Measurements from ENCODE around the gene RBM3.

RBM3 gene

DNA sequence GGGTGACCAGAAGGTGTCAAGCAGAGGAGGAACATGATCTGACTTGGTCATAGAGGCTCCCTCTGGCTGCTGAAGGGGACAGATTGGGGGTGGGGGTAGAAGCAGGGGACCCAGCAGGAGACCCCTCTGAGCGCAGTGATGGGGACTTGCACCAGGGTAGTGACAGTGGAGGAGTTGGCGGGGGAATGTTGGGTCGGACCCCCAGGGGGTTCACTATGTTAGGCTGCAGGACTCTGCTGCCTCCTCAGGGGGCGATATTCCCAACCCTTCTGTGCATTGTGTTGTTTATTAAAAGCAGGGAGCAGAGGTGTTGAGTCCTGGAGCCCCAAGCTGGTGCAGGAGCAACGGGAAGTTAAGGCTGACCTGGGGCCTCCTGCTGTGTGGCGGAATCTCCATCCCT is 31.8 kb downstream of the RBM3 start:
- Histone ChIP-seq H3K27me3 (ENCODE audit: insufficient read depth, poor library complexity, severe bottlenecking) (no peaks in the 10 kb centered on the region), H3K4me3 (replicated peaks; ENCODE audit: insufficient read depth, low read length) (no peak overlapping the region), H3K27ac (replicated peaks) (no peak overlapping the region)
- no peak for DNase-seq (ENCODE audit: low read depth in 1 of 2, low spot score in 1 of 2)
- TF ChIP-seq POLR2AphosphoS5 (IDR thresholded peaks at IDR 0.05; ENCODE audit: low read depth) (no peak), GABPA (IDR thresholded peaks at IDR 0.05; ENCODE audit: low read depth) (no peak), SPI1 (IDR thresholded peaks at IDR 0.05; ENCODE audit: borderline replicate concordance, low read depth) (no peak)
- TF ChIP-seq, protein P1, sequence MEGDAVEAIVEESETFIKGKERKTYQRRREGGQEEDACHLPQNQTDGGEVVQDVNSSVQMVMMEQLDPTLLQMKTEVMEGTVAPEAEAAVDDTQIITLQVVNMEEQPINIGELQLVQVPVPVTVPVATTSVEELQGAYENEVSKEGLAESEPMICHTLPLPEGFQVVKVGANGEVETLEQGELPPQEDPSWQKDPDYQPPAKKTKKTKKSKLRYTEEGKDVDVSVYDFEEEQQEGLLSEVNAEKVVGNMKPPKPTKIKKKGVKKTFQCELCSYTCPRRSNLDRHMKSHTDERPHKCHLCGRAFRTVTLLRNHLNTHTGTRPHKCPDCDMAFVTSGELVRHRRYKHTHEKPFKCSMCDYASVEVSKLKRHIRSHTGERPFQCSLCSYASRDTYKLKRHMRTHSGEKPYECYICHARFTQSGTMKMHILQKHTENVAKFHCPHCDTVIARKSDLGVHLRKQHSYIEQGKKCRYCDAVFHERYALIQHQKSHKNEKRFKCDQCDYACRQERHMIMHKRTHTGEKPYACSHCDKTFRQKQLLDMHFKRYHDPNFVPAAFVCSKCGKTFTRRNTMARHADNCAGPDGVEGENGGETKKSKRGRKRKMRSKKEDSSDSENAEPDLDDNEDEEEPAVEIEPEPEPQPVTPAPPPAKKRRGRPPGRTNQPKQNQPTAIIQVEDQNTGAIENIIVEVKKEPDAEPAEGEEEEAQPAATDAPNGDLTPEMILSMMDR (IDR thresholded peaks at IDR 0.05; ENCODE audit: insufficient read depth, low read length), result no peak
- TF ChIP-seq, protein P2, sequence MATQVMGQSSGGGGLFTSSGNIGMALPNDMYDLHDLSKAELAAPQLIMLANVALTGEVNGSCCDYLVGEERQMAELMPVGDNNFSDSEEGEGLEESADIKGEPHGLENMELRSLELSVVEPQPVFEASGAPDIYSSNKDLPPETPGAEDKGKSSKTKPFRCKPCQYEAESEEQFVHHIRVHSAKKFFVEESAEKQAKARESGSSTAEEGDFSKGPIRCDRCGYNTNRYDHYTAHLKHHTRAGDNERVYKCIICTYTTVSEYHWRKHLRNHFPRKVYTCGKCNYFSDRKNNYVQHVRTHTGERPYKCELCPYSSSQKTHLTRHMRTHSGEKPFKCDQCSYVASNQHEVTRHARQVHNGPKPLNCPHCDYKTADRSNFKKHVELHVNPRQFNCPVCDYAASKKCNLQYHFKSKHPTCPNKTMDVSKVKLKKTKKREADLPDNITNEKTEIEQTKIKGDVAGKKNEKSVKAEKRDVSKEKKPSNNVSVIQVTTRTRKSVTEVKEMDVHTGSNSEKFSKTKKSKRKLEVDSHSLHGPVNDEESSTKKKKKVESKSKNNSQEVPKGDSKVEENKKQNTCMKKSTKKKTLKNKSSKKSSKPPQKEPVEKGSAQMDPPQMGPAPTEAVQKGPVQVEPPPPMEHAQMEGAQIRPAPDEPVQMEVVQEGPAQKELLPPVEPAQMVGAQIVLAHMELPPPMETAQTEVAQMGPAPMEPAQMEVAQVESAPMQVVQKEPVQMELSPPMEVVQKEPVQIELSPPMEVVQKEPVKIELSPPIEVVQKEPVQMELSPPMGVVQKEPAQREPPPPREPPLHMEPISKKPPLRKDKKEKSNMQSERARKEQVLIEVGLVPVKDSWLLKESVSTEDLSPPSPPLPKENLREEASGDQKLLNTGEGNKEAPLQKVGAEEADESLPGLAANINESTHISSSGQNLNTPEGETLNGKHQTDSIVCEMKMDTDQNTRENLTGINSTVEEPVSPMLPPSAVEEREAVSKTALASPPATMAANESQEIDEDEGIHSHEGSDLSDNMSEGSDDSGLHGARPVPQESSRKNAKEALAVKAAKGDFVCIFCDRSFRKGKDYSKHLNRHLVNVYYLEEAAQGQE (IDR thresholded peaks at IDR 0.05; ENCODE audit: insufficient replicate concordance, low read depth), result no peak

DNA sequence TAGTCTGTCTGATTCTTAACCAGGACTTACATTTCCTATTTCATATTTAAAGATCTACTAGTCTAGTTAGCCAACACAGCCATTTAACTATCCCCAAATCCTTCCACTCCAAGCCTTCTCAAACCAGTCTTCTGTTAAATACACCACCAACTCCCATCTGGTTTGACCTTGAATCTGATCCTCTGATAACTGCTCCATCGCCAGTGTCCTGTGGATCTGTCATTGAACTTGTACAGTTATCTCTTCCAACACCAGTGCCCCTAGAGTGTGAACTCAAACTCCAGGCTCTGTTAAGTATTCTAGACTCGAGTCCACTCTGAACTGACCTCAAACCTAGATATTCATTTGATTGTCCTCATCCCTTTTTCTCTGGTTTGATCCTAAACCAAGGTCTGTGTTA is 37.4 kb downstream of the RBM3 start:
- Histone ChIP-seq H3K4me3 (replicated peaks; ENCODE audit: insufficient read depth, low read length) (no peak overlapping the region), H3K27ac (replicated peaks) (no peak overlapping the region), H3K27me3 (ENCODE audit: insufficient read depth, poor library complexity, severe bottlenecking) (no peaks in the 10 kb centered on the region)
- DNase-seq (ENCODE audit: low read depth in 1 of 2, low spot score in 1 of 2), result no peak
- TF ChIP-seq GABPA (IDR thresholded peaks at IDR 0.05; ENCODE audit: low read depth) (no peak), SPI1 (IDR thresholded peaks at IDR 0.05; ENCODE audit: borderline replicate concordance, low read depth) (no peak), POLR2AphosphoS5 (IDR thresholded peaks at IDR 0.05; ENCODE audit: low read depth) (no peak)
- TF ChIP-seq, protein P1 (IDR thresholded peaks at IDR 0.05; ENCODE audit: insufficient read depth, low read length), result no peak
- TF ChIP-seq, protein P2 (IDR thresholded peaks at IDR 0.05; ENCODE audit: insufficient replicate concordance, low read depth), result no peak

DNA sequence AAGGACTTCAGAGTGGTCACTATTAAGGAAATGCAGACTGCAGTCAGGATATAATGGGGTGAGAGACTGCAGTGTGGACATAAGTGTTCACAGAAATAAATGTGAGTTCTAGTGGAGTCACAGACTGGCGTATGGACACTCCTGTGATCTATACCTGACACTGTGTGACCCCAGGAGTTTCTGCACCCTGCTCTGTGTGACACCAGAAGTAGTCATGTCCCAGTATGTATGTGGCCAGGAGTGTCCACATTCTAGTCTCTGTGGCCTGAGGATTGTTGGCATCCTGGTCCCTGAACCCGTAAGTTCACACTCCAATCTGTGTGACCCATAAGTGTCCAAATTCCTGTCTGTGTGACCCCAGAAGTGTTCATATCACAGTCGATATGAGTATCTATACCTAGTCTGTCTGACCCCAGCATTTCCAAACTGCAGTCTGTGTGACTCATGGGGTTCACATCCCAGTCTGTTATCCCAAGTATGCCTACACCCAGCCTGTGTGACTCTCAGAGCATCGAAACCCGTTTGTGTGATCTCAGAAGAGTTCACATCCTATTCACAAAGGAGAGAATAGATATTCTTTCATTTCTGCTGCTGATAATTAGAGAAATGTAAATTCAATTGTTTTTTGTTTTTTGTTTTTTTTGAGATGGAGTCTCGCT is 39.3 kb downstream of the RBM3 start:
- Histone ChIP-seq H3K27me3 (ENCODE audit: insufficient read depth, poor library complexity, severe bottlenecking) (no peaks in the 10 kb centered on the region), H3K4me3 (replicated peaks; ENCODE audit: insufficient read depth, low read length) (no peak overlapping the region), H3K27ac (replicated peaks) (no peak overlapping the region)
- TF ChIP-seq, protein P2 (IDR thresholded peaks at IDR 0.05; ENCODE audit: insufficient replicate concordance, low read depth), result no peak
- TF ChIP-seq, protein P1 (IDR thresholded peaks at IDR 0.05; ENCODE audit: insufficient read depth, low read length), result no peak
- TF ChIP-seq SPI1 (IDR thresholded peaks at IDR 0.05; ENCODE audit: borderline replicate concordance, low read depth), result no peak
- no peak for TF ChIP-seq GABPA (IDR thresholded peaks at IDR 0.05; ENCODE audit: low read depth)
- TF ChIP-seq POLR2AphosphoS5 (IDR thresholded peaks at IDR 0.05; ENCODE audit: low read depth), result no peak
- no peak for DNase-seq (ENCODE audit: low read depth in 1 of 2, low spot score in 1 of 2)
